Measurements from ENCODE around the gene SLC2A11. TPM values are rescaled to one million over a fixed set of nuclear protein-coding genes. Genes with fewer than 3 reads are reported as not detected.

Gene SLC2A11
- total and polyA plus RNA-seq, 10 of the 15 experiments (the other 5 are each of a cell fraction or from before 2014, with no cell fraction given) = 0.98 to 18.3 (median 8.6) TPM

DNA sequence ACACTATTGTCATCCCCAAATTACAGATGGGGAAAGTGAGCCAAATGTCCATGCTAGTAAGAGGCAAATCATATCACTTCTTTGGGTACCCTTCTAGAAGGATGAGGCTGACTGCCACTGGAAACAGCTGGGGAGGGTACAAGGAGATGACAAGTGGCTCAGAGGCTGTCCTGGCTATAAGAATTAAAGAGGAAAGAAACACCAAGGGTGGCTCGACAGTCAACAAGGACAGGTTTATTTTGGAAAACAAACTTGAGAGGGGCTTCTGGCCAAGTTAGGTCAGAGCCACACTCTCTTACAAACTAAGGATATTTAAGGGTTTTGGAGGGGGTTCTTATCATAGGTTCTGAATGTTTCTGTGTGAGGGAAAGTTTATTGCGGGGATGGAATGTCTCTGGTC lies 34.5 kb downstream of the SLC2A11 start (continued):
- TF ChIP-seq, protein P1, sequence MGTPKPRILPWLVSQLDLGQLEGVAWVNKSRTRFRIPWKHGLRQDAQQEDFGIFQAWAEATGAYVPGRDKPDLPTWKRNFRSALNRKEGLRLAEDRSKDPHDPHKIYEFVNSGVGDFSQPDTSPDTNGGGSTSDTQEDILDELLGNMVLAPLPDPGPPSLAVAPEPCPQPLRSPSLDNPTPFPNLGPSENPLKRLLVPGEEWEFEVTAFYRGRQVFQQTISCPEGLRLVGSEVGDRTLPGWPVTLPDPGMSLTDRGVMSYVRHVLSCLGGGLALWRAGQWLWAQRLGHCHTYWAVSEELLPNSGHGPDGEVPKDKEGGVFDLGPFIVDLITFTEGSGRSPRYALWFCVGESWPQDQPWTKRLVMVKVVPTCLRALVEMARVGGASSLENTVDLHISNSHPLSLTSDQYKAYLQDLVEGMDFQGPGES (IDR thresholded peaks at IDR 0.05) = no peak
- TF ChIP-seq EED (IDR thresholded peaks at IDR 0.05; ENCODE audit: low read depth) (no peak), KAT2A (conservative IDR thresholded peaks at IDR 0.05; ENCODE audit: control insufficient read depth, low read depth, low read length) (no peak), NR2C2 (IDR thresholded peaks at IDR 0.05; ENCODE audit: borderline replicate concordance, control insufficient read depth, insufficient read length, low read depth) (no peak), MYB (IDR thresholded peaks at IDR 0.05; ENCODE audit: borderline replicate concordance, low read depth, low read length) (no peak)

DNA sequence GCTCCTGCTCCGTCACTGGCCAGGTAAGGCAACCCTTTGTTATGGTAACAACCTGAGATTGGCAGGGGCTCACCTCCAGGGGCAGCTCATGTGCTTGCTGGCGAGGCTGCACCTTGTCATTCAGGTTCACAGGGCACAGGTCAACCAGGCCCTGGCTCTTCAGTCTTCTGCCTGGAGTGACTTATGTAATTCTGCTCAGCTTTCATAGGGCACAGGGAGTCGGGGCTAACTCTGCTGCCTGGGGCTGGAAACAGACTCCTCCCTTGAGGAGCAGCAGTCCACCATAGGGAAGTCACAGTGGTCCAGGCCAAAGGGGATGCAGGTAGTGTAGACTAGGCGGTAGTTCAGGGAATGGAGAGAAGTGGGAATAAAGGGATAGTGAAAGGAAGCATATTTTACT lies 35.0 kb downstream of the SLC2A11 start:
- WGBS (ENCODE audit: insufficient coverage, insufficient replicate concordance, low lambda C conversion rate, missing lambda C conversion rate) = 89% methylated on average over 4 of the region's 4 CpGs
- no peak for DNase-seq (ENCODE audit: low read depth, low spot score)
- ChIA-PET POLR2A (interaction anchor here (1.2 to 2.5 kb wide), 2 partner anchors 21 to 35 kb away, joined by 3 to 41 read pairs; partner anchors contain the start of gene SLC2A11), CTCF (interaction anchor here (3.3 kb wide), 1 partner anchor 34 kb away, joined by 45 read pairs; the partner anchor contains the start of gene SLC2A11), RAD21 (ENCODE audit: unreplicated experiment) (interaction anchor here (3.2 kb wide), 1 partner anchor 35 kb away, joined by 30 read pairs; the partner anchor contains the start of gene SLC2A11), SMC1A (ENCODE audit: uncharacterized antibody, unreplicated experiment) (no interaction called here)
- Histone ChIP-seq H3K9me3 (replicated peaks; ENCODE audit: control insufficient read depth, insufficient read depth, low read length) (no peaks in the 10 kb centered on the region), H3K4me2 (ENCODE audit: control insufficient read depth, insufficient read depth) (0 out of 2 replicates have a peak overlapping the region, but pooled peaks have one; percentile 94), H3K27ac (ENCODE audit: control insufficient read depth, insufficient read depth) (no peak overlapping the region), H3K27me3 (replicated peaks in 1 of 2; ENCODE audit: control insufficient read depth in 2 of 2, insufficient read depth in 2 of 2, low read length in 1 of 2) (no peaks in the 10 kb centered on the region), H3K36me3 (ENCODE audit: control insufficient read depth in 2 of 2, insufficient read depth in 2 of 2, low read length in 1 of 2) (peaks cover 12 to 19% of the 10 kb centered on the region in 2 experiments), H3K4me3 (no peak overlapping the region), H3K79me2 (ENCODE audit: control insufficient read depth, insufficient read depth, low read length) (peaks cover 34% of the 10 kb centered on the region), H3K4me1 (ENCODE audit: control insufficient read depth, insufficient read depth, low read length) (peaks cover 12% of the 10 kb centered on the region), H3K9ac (ENCODE audit: control insufficient read depth, insufficient read depth, low read length) (no peak overlapping the region), H2AFZ (ENCODE audit: control insufficient read depth, low read depth, low read length) (no peak overlapping the region), H4K20me1 (ENCODE audit: control insufficient read depth, insufficient read depth) (no peaks in the 10 kb centered on the region)
- no peak for FAIRE-seq
- in situ Hi-C loops (cut with MboI) (no loop called here), intact Hi-C loops (cut with micrococcal nuclease; ENCODE audit: unreplicated experiment) (no loop called here)
- ATAC-seq = no peak
- BruUV-seq (replicated peaks) = no TSS peak
- TF ChIP-seq IKZF2 (IDR thresholded peaks at IDR 0.05) = no peak
- no peak for TF ChIP-seq CBX5 (IDR thresholded peaks at IDR 0.05; ENCODE audit: low read depth)
- no peak for TF ChIP-seq SMC3 (IDR thresholded peaks at IDR 0.05; ENCODE audit: borderline replicate concordance, low read length)
- TF ChIP-seq RELB (IDR thresholded peaks at IDR 0.05; ENCODE audit: low read depth) = no peak
- TF ChIP-seq, protein P2, sequence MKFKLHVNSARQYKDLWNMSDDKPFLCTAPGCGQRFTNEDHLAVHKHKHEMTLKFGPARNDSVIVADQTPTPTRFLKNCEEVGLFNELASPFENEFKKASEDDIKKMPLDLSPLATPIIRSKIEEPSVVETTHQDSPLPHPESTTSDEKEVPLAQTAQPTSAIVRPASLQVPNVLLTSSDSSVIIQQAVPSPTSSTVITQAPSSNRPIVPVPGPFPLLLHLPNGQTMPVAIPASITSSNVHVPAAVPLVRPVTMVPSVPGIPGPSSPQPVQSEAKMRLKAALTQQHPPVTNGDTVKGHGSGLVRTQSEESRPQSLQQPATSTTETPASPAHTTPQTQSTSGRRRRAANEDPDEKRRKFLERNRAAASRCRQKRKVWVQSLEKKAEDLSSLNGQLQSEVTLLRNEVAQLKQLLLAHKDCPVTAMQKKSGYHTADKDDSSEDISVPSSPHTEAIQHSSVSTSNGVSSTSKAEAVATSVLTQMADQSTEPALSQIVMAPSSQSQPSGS (IDR thresholded peaks at IDR 0.05; ENCODE audit: low read length) = no peak
- no peak for TF ChIP-seq TAF1 (IDR thresholded peaks at IDR 0.05; ENCODE audit: borderline replicate concordance, low read depth, low read length)
- no peak for TF ChIP-seq SMARCA5 (IDR thresholded peaks at IDR 0.05)
- TF ChIP-seq RAD21 (IDR thresholded peaks at IDR 0.05; ENCODE audit: insufficient read depth, low read depth, low read length) = no peak
- no peak for TF ChIP-seq ETV6 (conservative IDR thresholded peaks at IDR 0.05 in 1 of 2, IDR thresholded peaks at IDR 0.05 in 1 of 2; ENCODE audit: borderline replicate concordance in 1 of 2, low read depth in 1 of 2)
- no peak for TF ChIP-seq ATF7 (IDR thresholded peaks at IDR 0.05; ENCODE audit: low read depth)
- TF ChIP-seq PML (IDR thresholded peaks at IDR 0.05; ENCODE audit: low read length) = no peak
- TF ChIP-seq NKRF (conservative IDR thresholded peaks at IDR 0.05) = no peak
- TF ChIP-seq CREM (IDR thresholded peaks at IDR 0.05; ENCODE audit: low read depth) = no peak

All from GM12878 (cell line).